Endodermal cell (in vitro differentiated cells): ENCODE data around the gene DKK3. TPM values are rescaled to one million over a fixed set of nuclear protein-coding genes. Genes with fewer than 3 reads are reported as not detected.

ENCODE experiments used
- DNase-seq: peaks from one replicate; pipeline ENCODE4 v3.0.0-alpha.2; 2017
- H3K27ac ChIP-seq: 2 replicates; pipeline ENCODE4 v1.5.1; 2013; ENCODE audit warnings: mild to moderate bottlenecking, low read depth, low read length, moderate library complexity
- H3K27me3 ChIP-seq: 2 replicates; pipeline ENCODE4 v1.6.1; 2013; ENCODE audit warnings: mild to moderate bottlenecking, low read length, moderate library complexity; ENCODE audit not compliant: insufficient read depth, control insufficient read depth, poor library complexity, severe bottlenecking
- H3K36me3 ChIP-seq: 2 replicates; pipeline ENCODE4 v1.7.0; 2013; ENCODE audit warnings: mild to moderate bottlenecking, low read length, moderate library complexity; ENCODE audit not compliant: control insufficient read depth, insufficient read depth
- H3K4me1 ChIP-seq: one replicate; pipeline ENCODE4 v1.7.0; 2013; ENCODE audit warnings: low read length; ENCODE audit not compliant: control insufficient read depth, insufficient read depth
- H3K4me3 ChIP-seq: 2 replicates; pipeline ENCODE4 v1.5.1; 2013; ENCODE audit warnings: mild to moderate bottlenecking, low read length, moderate library complexity
- H3K9ac ChIP-seq: 2 replicates; pipeline ENCODE4 v1.6.1; 2013; ENCODE audit warnings: mild to moderate bottlenecking, low read length, moderate library complexity; ENCODE audit not compliant: poor library complexity, severe bottlenecking; ENCODE audit errors: extremely low read depth
- H3K9me3 ChIP-seq: 2 replicates; pipeline ENCODE4 v1.6.1; 2013; ENCODE audit warnings: mild to moderate bottlenecking, low read length, moderate library complexity; ENCODE audit not compliant: control insufficient read depth
- H3K27ac Mint-ChIP-seq: 2 replicates; pipeline ENCODE4 v1.8.0; 2020; ENCODE audit warnings: mixed read lengths
- H3K27me3 Mint-ChIP-seq: 2 replicates; pipeline ENCODE4 v1.8.0; 2021; ENCODE audit warnings: mild to moderate bottlenecking, mixed read lengths; ENCODE audit not compliant: insufficient read depth
- H3K36me3 Mint-ChIP-seq: 2 replicates; pipeline ENCODE4 v1.8.0; 2020; ENCODE audit warnings: low read depth, mixed read lengths
- H3K4me1 Mint-ChIP-seq: 2 replicates; pipeline ENCODE4 v1.8.0; 2020; ENCODE audit warnings: mixed read lengths
- H3K4me3 Mint-ChIP-seq: 2 replicates; pipeline ENCODE4 v1.8.0; 2020; ENCODE audit warnings: mild to moderate bottlenecking, moderate library complexity, mixed read lengths
- H3K9me3 Mint-ChIP-seq: 2 replicates; pipeline ENCODE4 v1.8.0; 2020; ENCODE audit warnings: mild to moderate bottlenecking, mixed read lengths
- CTCF ChIP-seq: fragments of 200-600 bp; sonication (generic); conservative IDR thresholded peaks from 2 replicates; pipeline ENCODE4 v1.5.0; 2021; ENCODE audit warnings: antibody characterized with exemption, mild to moderate bottlenecking
- WGBS, 2 experiments: methylation state at CpG; one replicate each; pipeline versions ENCODE4 v1.1.5 to v1.1.7; 2013; ENCODE audit warnings: missing lambda C conversion rate in 2 of 2, mixed read lengths in 1 of 2; ENCODE audit not compliant: insufficient coverage in 1 of 2, insufficient read length in 1 of 2; 5-methylcytosine and 5-hydroxymethylcytosine counted together
- total RNA-seq, 2 donors: library from RNA; stranded (reverse); fragmentation: NEBNext Ultra II Directional in 1 of 2; extraction: Animal tissue kit (Norgen Biotek cat#: 25700) in 1 of 2; gene quantifications; 2 replicates in 1 of 2; 3 replicates in 1 of 2; pipeline ENCODE4 v1.2.1, GENCODE V29; 2021

The DKK3 gene
- total RNA-seq, 2 donors from 2014 or later, result 18.8 to 42.6 TPM

GRCh38 chr11:12053606-12054361 is 45.4 kb upstream of the DKK3 start:
- Histone ChIP-seq H3K4me3 (no peak overlapping the region), H3K9me3 (peaks cover 3% of the 10 kb centered on the region), H3K27ac (no peak overlapping the region), H3K36me3 (no peaks in the 10 kb centered on the region), H3K27me3 (no peaks in the 10 kb centered on the region), H3K9ac (no peak overlapping the region), H3K4me1 (no peaks in the 10 kb centered on the region)
- no peak overlapping the region for H3K4me3 Mint-ChIP-seq
- peaks cover 5% of the 10 kb centered on the region for H3K9me3 Mint-ChIP-seq
- no peak for TF ChIP-seq CTCF
- H3K27me3 Mint-ChIP-seq, result no peaks in the 10 kb centered on the region
- no peak overlapping the region for H3K27ac Mint-ChIP-seq
- H3K36me3 Mint-ChIP-seq, result no peaks in the 10 kb centered on the region
- WGBS, 2 experiments, result 85 to 100% methylated on average over 2 to 4 of the region's 4 CpGs
- no peaks in the 10 kb centered on the region for H3K4me1 Mint-ChIP-seq
- no peak for DNase-seq

- Histone ChIP-seq H3K9ac (no peak overlapping the region), H3K27ac (no peak overlapping the region), H3K4me3 (no peak overlapping the region), H3K4me1 (no peaks in the 10 kb centered on the region), H3K27me3 (no peaks in the 10 kb centered on the region), H3K36me3 (no peaks in the 10 kb centered on the region), H3K9me3 (peaks cover 3% of the 10 kb centered on the region)
- Mint-ChIP-seq H3K27me3 (no peaks in the 10 kb centered on the region), H3K4me1 (no peaks in the 10 kb centered on the region), H3K4me3 (no peak overlapping the region), H3K9me3 (peaks cover 5% of the 10 kb centered on the region), H3K36me3 (no peaks in the 10 kb centered on the region), H3K27ac (no peak overlapping the region)
- peak; percentile 82 for DNase-seq
- whole genome bisulfite sequencing, 2 experiments, result 84 to 90% methylated on average over 12 to 15 of the region's 15 CpGs
- TF ChIP-seq CTCF, result peak; percentile 74
These were observed 44.5 kb upstream of the DKK3 start for GRCh38 chr11:12052676-12053605.

- Mint-ChIP-seq H3K36me3 (no peaks in the 10 kb centered on the region), H3K27ac (no peak overlapping the region), H3K4me3 (no peak overlapping the region), H3K4me1 (no peaks in the 10 kb centered on the region), H3K27me3 (no peaks in the 10 kb centered on the region), H3K9me3 (no peaks in the 10 kb centered on the region)
- Histone ChIP-seq H3K4me3 (no peak overlapping the region), H3K27ac (no peak overlapping the region), H3K27me3 (no peaks in the 10 kb centered on the region), H3K9me3 (no peaks in the 10 kb centered on the region), H3K36me3 (no peaks in the 10 kb centered on the region), H3K9ac (no peak overlapping the region), H3K4me1 (no peaks in the 10 kb centered on the region)
- 93 to 100% methylated on average over 3 to 6 of the region's 6 CpGs for WGBS, 2 experiments
- TF ChIP-seq CTCF, result no peak
- DNase-seq, result no peak
These were observed 42.8 kb upstream of the DKK3 start for GRCh38 chr11:12051287-12051662.
